HCT116 (cell line): ENCODE results near the gene OTUD5. TPM values are rescaled to one million over a fixed set of nuclear protein-coding genes. Genes with fewer than 3 reads are reported as not detected.

ENCODE experiments used
- ATAC-seq: fragments of 200-7000 bp; cut with Tn5 transposase; 2 replicates; pipeline ENCODE4 v1.9.1; 2020; ENCODE audit warnings: mild to moderate bottlenecking, moderate library complexity
- BruUV-seq: library from RNA; stranded (reverse); fragments of 400-500 nt; replicated peaks from 2 replicates; lab custom pipeline; 2021; lab: Mats Ljungman, UMichigan
- CTCF ChIA-PET: fragments of 300-600 bp; sonication (Branson Sonifier 250); formaldehyde crosslinking; loops from one replicate; lab custom pipeline; 2021; ENCODE audit warnings: antibody characterized with exemption; lab: Charles Lee
- POLR2A ChIA-PET: fragments of 300-600, 350-600 bp; sonication (Branson Sonifier 250); formaldehyde crosslinking; loops from one replicate; lab custom pipeline; 2021; ENCODE audit warnings: antibody characterized with exemption; lab: Charles Lee
- RAD21 ChIA-PET, 2 experiments: fragments of 300-600 bp; sonication (Branson Sonifier 250); formaldehyde crosslinking; loops; one replicate each; lab custom pipeline; 2023; ENCODE audit warnings: low total read pairs in 2 of 2; ENCODE audit not compliant: uncharacterized antibody in 2 of 2, unreplicated experiment in 2 of 2, low non-redundant PET in 1 of 2; lab: Charles Lee
- DNase-seq: peaks from one replicate; pipeline ENCODE4 v3.0.0-alpha.2; 2010; ENCODE audit warnings: low read depth, low spot score
- H2AFZ ChIP-seq: fragments of 200-600 bp; shearing (Covaris generic), sonication (generic); 2 replicates; pipeline ENCODE4 v1.6.1; 2017; ENCODE audit warnings: low read depth, mixed run types, mixed read lengths, antibody characterized with exemption, low read length; ENCODE audit not compliant: poor library complexity, severe bottlenecking
- H3K27ac ChIP-seq: 2 replicates; pipeline ENCODE4 v1.5.1; 2012; ENCODE audit warnings: low read depth, low read length
- H3K27me3 ChIP-seq: fragments of 200-600 bp; sonication (generic); 2 replicates; pipeline ENCODE4 v1.6.1; 2016; ENCODE audit warnings: mixed run types, low read length, mixed read lengths; ENCODE audit not compliant: insufficient read depth
- H3K36me3 ChIP-seq, 2 experiments: fragments of 200-500 bp in 1 of 2; fragments of 200-600 bp in 1 of 2; sonication (Bioruptor generic) in 1 of 2; sonication (generic) in 1 of 2; 2 replicates each; pipeline versions ENCODE4 v1.5.1 to v1.6.1; 2014 to 2016; ENCODE audit warnings: low read length in 2 of 2, inconsistent platforms in 1 of 2, mixed read lengths in 1 of 2, mixed run types in 1 of 2; ENCODE audit not compliant: insufficient read depth in 2 of 2, control insufficient read depth in 1 of 2
- H3K4me1 ChIP-seq, 2 experiments: fragments of 200-600 bp in 1 of 2; sonication (generic) in 1 of 2; 2 replicates each; pipeline versions ENCODE4 v1.5.1 to v1.6.1; 2012 to 2017; ENCODE audit warnings: low read length in 2 of 2, inconsistent platforms in 1 of 2, mild to moderate bottlenecking in 1 of 2, mixed read lengths in 1 of 2, mixed run types in 1 of 2, moderate library complexity in 1 of 2; ENCODE audit not compliant: insufficient read depth in 2 of 2, control insufficient read depth in 1 of 2
- H3K4me2 ChIP-seq: fragments of 200-600 bp; sonication (generic); 2 replicates; pipeline ENCODE4 v1.6.1; 2017; ENCODE audit warnings: mixed run types, low read length, mixed read lengths
- H3K4me3 ChIP-seq, 2 experiments: fragments of 200-600 bp in 1 of 2; sonication (generic) in 1 of 2; replicated peaks in 1 of 2; 2 replicates each; pipeline ENCODE4 v1.5.1; 2011 to 2016; ENCODE audit warnings: low read length in 2 of 2, control low read depth in 1 of 2, low read depth in 1 of 2, mild to moderate bottlenecking in 1 of 2, mixed read lengths in 1 of 2, mixed run types in 1 of 2
- H3K79me2 ChIP-seq: fragments of 200-600 bp; sonication (generic); 2 replicates; pipeline ENCODE4 v1.6.1; 2017; ENCODE audit warnings: mild to moderate bottlenecking, mixed run types, low read length, moderate library complexity, mixed read lengths; ENCODE audit not compliant: insufficient read depth
- H3K9ac ChIP-seq: fragments of 200-600 bp; sonication (generic); 2 replicates; pipeline ENCODE4 v1.6.1; 2016; ENCODE audit warnings: low read length, mixed read lengths
- H3K9me2 ChIP-seq: fragments of 200-600 bp; sonication (generic), shearing (Covaris generic); 2 replicates; pipeline ENCODE4 v1.6.1; 2017; ENCODE audit warnings: mixed run types, mild to moderate bottlenecking, moderate library complexity; ENCODE audit not compliant: insufficient read depth
- H3K9me3 ChIP-seq, 2 experiments: fragments of 200-500 bp in 1 of 2; fragments of 200-600 bp in 1 of 2; sonication (Bioruptor generic) in 1 of 2; sonication (generic) in 1 of 2; 2 replicates each; pipeline ENCODE4 v1.6.1; 2014 to 2017; ENCODE audit warnings: low read length in 2 of 2, mixed read lengths in 2 of 2, inconsistent platforms in 1 of 2, low read depth in 1 of 2, mild to moderate bottlenecking in 1 of 2, mixed run types in 1 of 2, moderate library complexity in 1 of 2; ENCODE audit not compliant: control insufficient read depth in 1 of 2, insufficient read depth in 1 of 2
- H4K20me1 ChIP-seq: fragments of 200-600 bp; sonication (generic), shearing (Covaris generic); 2 replicates; pipeline ENCODE4 v1.6.1; 2017; ENCODE audit warnings: mixed run types, mild to moderate bottlenecking, moderate library complexity; ENCODE audit not compliant: insufficient read depth
- CBX3 ChIP-seq: IDR thresholded peaks from 2 replicates; pipeline ENCODE4 v1.6.1; 2012; ENCODE audit warnings: low read depth
- CEBPB ChIP-seq: IDR thresholded peaks from 2 replicates; pipeline ENCODE4 v1.6.1; 2012; ENCODE audit warnings: low read depth
- EGR1 ChIP-seq: IDR thresholded peaks from 2 replicates; pipeline ENCODE4 v1.6.1; 2012; ENCODE audit warnings: low read depth
- EZH2phosphoT487 ChIP-seq: fragments of 200-600 bp; IDR thresholded peaks from 2 replicates; pipeline ENCODE4 v1.6.1; 2018; ENCODE audit warnings: antibody characterized with exemption, borderline replicate concordance
- JUND ChIP-seq: IDR thresholded peaks from 2 replicates; pipeline ENCODE4 v1.6.1; 2012
- POLR2A ChIP-seq: IDR thresholded peaks from 2 replicates; pipeline ENCODE4 v1.7.0; 2011; ENCODE audit warnings: borderline replicate concordance; ENCODE audit not compliant: insufficient read depth, insufficient read length; ENCODE audit errors: extremely low read depth
- POLR2AphosphoS5 ChIP-seq: IDR thresholded peaks from 2 replicates; pipeline ENCODE4 v1.6.1; 2011; ENCODE audit warnings: mild to moderate bottlenecking, low read depth, low read length, moderate library complexity
- SIN3A ChIP-seq: IDR thresholded peaks from 2 replicates; pipeline ENCODE4 v1.6.1; 2012; ENCODE audit warnings: low read depth
- SP1 ChIP-seq: IDR thresholded peaks from 2 replicates; pipeline ENCODE4 v1.6.1; 2012; ENCODE audit warnings: low read depth
- SRF ChIP-seq: IDR thresholded peaks from 2 replicates; pipeline ENCODE4 v1.6.1; 2012; ENCODE audit warnings: low read depth
- TCF7L2 ChIP-seq: IDR thresholded peaks from 2 replicates; pipeline ENCODE4 v1.7.0; 2011; ENCODE audit warnings: borderline replicate concordance, inconsistent platforms; ENCODE audit not compliant: insufficient read depth, insufficient read length; ENCODE audit errors: extremely low read depth
- ZFX ChIP-seq: fragments of 450-650 bp; IDR thresholded peaks from 2 replicates; pipeline ENCODE4 v1.6.1; 2017
- intact Hi-C: fragments of 100-400 bp; cut with micrococcal nuclease; formaldehyde crosslinking; loops from 2 replicates; pipeline ENCODE4 v1.10.0; 2022
- total RNA-seq: library from RNA; stranded (reverse); gene quantifications from one replicate; pipeline ENCODE4 v1.2.1, GENCODE V29; 2021; ENCODE audit not compliant: unreplicated experiment
- TF ChIP-seq, protein P1 (sequence below): IDR thresholded peaks from 2 replicates; pipeline ENCODE4 v1.6.1; 2012; ENCODE audit warnings: low read depth
- TF ChIP-seq, protein P2 (sequence below), 3 experiments: fragments of 200-600 bp in 1 of 3; sonication (generic) in 1 of 3; IDR thresholded peaks in 2 of 3; conservative IDR thresholded peaks in 1 of 3; 2 replicates each; pipeline ENCODE4 v1.5.1; 2012 to 2017; ENCODE audit warnings: low read depth in 2 of 3, low read length in 2 of 3, antibody characterized with exemption in 1 of 3, borderline replicate concordance in 1 of 3, control low read depth in 1 of 3, mild to moderate bottlenecking in 1 of 3, mixed read lengths in 1 of 3, mixed run types in 1 of 3, moderate library complexity in 1 of 3; ENCODE audit not compliant: insufficient read depth in 1 of 3
- TF ChIP-seq, protein P3 (sequence below): IDR thresholded peaks from 2 replicates; pipeline ENCODE4 v1.6.1; 2012
- TF ChIP-seq, protein P4 (sequence below): IDR thresholded peaks from 2 replicates; pipeline ENCODE4 v1.6.1; 2012
- TF ChIP-seq, protein P5 (sequence below): IDR thresholded peaks from 2 replicates; pipeline ENCODE4 v1.6.1; 2011; ENCODE audit warnings: mild to moderate bottlenecking, low read length, moderate library complexity; ENCODE audit not compliant: insufficient replicate concordance; ENCODE audit errors: extremely low read depth

The OTUD5 gene
- total RNA-seq, 1 experiment from 2014 or later, result 42.6 TPM

DNA sequence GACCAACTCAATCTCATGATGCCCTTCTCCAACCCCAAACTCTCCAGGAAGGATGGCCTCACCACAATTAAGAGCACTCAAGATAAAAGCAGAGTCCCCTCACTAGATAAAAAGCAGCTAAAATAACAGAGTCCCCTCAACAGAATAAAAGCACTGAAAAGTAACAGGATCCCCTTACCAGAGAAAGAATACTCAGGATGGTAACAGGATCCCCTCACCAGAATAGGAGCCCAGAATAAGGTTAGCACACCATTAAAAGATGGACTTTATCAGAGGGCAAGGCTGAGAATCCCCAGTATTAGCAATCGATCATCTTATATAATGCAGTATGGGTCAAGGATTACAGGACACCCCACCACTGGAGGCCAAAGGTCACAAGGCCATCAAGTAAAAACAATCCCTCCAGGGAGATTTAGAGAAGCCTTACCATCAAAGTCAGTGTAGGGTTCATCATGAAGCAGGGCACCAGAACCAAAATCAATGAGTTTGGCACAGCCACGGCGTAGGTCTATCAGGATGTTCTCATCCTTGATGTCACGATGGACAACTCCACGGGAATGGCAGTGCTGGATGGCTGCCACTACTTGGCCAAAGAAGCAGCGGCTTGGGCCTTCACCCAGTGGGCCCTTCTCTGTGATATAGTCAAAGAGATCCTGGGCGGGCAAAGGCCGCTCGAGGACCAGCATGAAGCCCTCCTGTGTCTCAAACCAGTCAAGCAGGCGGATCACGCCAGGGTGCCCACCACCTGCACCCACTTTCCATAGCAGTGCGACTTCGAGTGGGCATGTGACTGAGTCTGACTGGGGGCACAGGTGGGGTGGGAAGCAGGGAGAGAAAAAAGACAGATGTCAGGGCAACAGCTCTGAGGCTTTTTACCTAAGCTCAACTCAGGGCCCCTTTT lies 42.6 kb downstream of the OTUD5 start:
- CTCF ChIA-PET, result no interaction called here
- H3K4me3 ChIP-seq, result no peak overlapping the region

More for the DNA sequence above, 42.6 kb downstream of the OTUD5 start:
- Histone ChIP-seq H3K36me3 (peaks cover 7 to 12% of the 10 kb centered on the region in 2 experiments; a peak in 3 of 4 replicates), H3K79me2 (peaks cover 48% of the 10 kb centered on the region), H3K4me2 (no peak overlapping the region)
- RAD21 ChIA-PET, result no interaction called here
- TF ChIP-seq SRF, result no peak
- no peak for TF ChIP-seq EZH2phosphoT487
- TF ChIP-seq CEBPB, result no peak
- TF ChIP-seq SP1, result no peak
- TF ChIP-seq, protein P1, sequence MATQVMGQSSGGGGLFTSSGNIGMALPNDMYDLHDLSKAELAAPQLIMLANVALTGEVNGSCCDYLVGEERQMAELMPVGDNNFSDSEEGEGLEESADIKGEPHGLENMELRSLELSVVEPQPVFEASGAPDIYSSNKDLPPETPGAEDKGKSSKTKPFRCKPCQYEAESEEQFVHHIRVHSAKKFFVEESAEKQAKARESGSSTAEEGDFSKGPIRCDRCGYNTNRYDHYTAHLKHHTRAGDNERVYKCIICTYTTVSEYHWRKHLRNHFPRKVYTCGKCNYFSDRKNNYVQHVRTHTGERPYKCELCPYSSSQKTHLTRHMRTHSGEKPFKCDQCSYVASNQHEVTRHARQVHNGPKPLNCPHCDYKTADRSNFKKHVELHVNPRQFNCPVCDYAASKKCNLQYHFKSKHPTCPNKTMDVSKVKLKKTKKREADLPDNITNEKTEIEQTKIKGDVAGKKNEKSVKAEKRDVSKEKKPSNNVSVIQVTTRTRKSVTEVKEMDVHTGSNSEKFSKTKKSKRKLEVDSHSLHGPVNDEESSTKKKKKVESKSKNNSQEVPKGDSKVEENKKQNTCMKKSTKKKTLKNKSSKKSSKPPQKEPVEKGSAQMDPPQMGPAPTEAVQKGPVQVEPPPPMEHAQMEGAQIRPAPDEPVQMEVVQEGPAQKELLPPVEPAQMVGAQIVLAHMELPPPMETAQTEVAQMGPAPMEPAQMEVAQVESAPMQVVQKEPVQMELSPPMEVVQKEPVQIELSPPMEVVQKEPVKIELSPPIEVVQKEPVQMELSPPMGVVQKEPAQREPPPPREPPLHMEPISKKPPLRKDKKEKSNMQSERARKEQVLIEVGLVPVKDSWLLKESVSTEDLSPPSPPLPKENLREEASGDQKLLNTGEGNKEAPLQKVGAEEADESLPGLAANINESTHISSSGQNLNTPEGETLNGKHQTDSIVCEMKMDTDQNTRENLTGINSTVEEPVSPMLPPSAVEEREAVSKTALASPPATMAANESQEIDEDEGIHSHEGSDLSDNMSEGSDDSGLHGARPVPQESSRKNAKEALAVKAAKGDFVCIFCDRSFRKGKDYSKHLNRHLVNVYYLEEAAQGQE, result no peak
- no peak for TF ChIP-seq SIN3A
- TF ChIP-seq TCF7L2, result no peak
- TF ChIP-seq, protein P2, sequence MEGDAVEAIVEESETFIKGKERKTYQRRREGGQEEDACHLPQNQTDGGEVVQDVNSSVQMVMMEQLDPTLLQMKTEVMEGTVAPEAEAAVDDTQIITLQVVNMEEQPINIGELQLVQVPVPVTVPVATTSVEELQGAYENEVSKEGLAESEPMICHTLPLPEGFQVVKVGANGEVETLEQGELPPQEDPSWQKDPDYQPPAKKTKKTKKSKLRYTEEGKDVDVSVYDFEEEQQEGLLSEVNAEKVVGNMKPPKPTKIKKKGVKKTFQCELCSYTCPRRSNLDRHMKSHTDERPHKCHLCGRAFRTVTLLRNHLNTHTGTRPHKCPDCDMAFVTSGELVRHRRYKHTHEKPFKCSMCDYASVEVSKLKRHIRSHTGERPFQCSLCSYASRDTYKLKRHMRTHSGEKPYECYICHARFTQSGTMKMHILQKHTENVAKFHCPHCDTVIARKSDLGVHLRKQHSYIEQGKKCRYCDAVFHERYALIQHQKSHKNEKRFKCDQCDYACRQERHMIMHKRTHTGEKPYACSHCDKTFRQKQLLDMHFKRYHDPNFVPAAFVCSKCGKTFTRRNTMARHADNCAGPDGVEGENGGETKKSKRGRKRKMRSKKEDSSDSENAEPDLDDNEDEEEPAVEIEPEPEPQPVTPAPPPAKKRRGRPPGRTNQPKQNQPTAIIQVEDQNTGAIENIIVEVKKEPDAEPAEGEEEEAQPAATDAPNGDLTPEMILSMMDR (IDR thresholded peaks at IDR 0.05 in 2 of 3, conservative IDR thresholded peaks at IDR 0.05 in 1 of 3; ENCODE audit: borderline replicate concordance in 1 of 3, insufficient read depth in 1 of 3, low read depth in 2 of 3, low read length in 2 of 3), result no peak
- TF ChIP-seq CBX3, result no peak
- TF ChIP-seq, protein P3, sequence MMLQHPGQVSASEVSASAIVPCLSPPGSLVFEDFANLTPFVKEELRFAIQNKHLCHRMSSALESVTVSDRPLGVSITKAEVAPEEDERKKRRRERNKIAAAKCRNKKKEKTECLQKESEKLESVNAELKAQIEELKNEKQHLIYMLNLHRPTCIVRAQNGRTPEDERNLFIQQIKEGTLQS, result no peak
- TF ChIP-seq, protein P4, sequence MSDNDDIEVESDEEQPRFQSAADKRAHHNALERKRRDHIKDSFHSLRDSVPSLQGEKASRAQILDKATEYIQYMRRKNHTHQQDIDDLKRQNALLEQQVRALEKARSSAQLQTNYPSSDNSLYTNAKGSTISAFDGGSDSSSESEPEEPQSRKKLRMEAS, result no peak
- TF ChIP-seq POLR2AphosphoS5, result no peak
- no peak for TF ChIP-seq POLR2A
- TF ChIP-seq EGR1, result no peak
- TF ChIP-seq, protein P5, sequence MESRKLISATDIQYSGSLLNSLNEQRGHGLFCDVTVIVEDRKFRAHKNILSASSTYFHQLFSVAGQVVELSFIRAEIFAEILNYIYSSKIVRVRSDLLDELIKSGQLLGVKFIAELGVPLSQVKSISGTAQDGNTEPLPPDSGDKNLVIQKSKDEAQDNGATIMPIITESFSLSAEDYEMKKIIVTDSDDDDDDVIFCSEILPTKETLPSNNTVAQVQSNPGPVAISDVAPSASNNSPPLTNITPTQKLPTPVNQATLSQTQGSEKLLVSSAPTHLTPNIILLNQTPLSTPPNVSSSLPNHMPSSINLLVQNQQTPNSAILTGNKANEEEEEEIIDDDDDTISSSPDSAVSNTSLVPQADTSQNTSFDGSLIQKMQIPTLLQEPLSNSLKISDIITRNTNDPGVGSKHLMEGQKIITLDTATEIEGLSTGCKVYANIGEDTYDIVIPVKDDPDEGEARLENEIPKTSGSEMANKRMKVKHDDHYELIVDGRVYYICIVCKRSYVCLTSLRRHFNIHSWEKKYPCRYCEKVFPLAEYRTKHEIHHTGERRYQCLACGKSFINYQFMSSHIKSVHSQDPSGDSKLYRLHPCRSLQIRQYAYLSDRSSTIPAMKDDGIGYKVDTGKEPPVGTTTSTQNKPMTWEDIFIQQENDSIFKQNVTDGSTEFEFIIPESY, result no peak
- TF ChIP-seq ZFX, result no peak
- TF ChIP-seq JUND, result no peak
- TF ChIP-seq, all 23 proteins: peak for 0
- intact Hi-C loops, result loop anchor here (5.0 kb wide), 1 partner anchor 153 kb away; the partner anchor contains the start of gene GLOD5
- Histone ChIP-seq H2AFZ (no peak overlapping the region), H3K9me2 (no peaks in the 10 kb centered on the region), H3K9me3 (no peaks in the 10 kb centered on the region), H3K4me1 (peaks cover 5 to 32% of the 10 kb centered on the region in 2 experiments), H3K27me3 (no peaks in the 10 kb centered on the region), H4K20me1 (no peaks in the 10 kb centered on the region), H3K27ac (no peak overlapping the region), H3K9ac (no peak overlapping the region)
- POLR2A ChIA-PET, result no interaction called here
- DNase-seq (no peak), ATAC-seq (no peak)
- BruUV-seq, result no TSS peak
